IPS-15b (cell line): ENCODE data around the gene STX1B.

Experiments used
- H3K27me3 ChIP-seq: one replicate; pipeline ENCODE4 v1.6.1; 2013; ENCODE audit warnings: low read length; ENCODE audit not compliant: control insufficient read depth, insufficient read depth
- H3K36me3 ChIP-seq: one replicate; pipeline ENCODE4 v1.6.1; 2013; ENCODE audit warnings: low read length; ENCODE audit not compliant: control insufficient read depth, insufficient read depth
- H3K4me1 ChIP-seq: one replicate; pipeline ENCODE4 v1.6.1; 2013; ENCODE audit warnings: mild to moderate bottlenecking, low read length; ENCODE audit not compliant: control insufficient read depth, insufficient read depth
- H3K4me3 ChIP-seq: one replicate; pipeline ENCODE4 v1.5.1; 2013; ENCODE audit warnings: low read depth, low read length
- H3K9ac ChIP-seq: one replicate; pipeline ENCODE4 v1.6.1; 2013; ENCODE audit warnings: low read depth, mild to moderate bottlenecking, low read length
- H3K9me3 ChIP-seq: one replicate; pipeline ENCODE4 v1.6.1; 2013; ENCODE audit warnings: mild to moderate bottlenecking, low read length; ENCODE audit not compliant: control insufficient read depth, insufficient read depth

Gene STX1B

GRCh38 chr16:30966033-30966619 lies 44.3 kb downstream of the STX1B start:
- Histone ChIP-seq H3K9ac (no peak overlapping the region), H3K4me3 (no peak overlapping the region), H3K9me3 (no peaks in the 10 kb centered on the region), H3K27me3 (no peaks in the 10 kb centered on the region), H3K36me3 (peaks cover 67% of the 10 kb centered on the region), H3K4me1 (no peaks in the 10 kb centered on the region)

- peaks cover 67% of the 10 kb centered on the region for H3K36me3 ChIP-seq
These were observed 45.0 kb downstream of the STX1B start for GRCh38 chr16:30965436-30965835.

GRCh38 chr16:30964574-30965226 lies 45.7 kb downstream of the STX1B start:
- Histone ChIP-seq H3K36me3 (peaks cover 72% of the 10 kb centered on the region), H3K9ac (no peak overlapping the region), H3K4me3 (no peak overlapping the region), H3K4me1 (no peaks in the 10 kb centered on the region), H3K27me3 (no peaks in the 10 kb centered on the region), H3K9me3 (no peaks in the 10 kb centered on the region)

More at GRCh38 chr16:30965436-30965835, 45.0 kb downstream of the STX1B start:
- Histone ChIP-seq H3K27me3 (no peaks in the 10 kb centered on the region), H3K9ac (no peak overlapping the region), H3K4me3 (no peak overlapping the region), H3K4me1 (no peaks in the 10 kb centered on the region), H3K9me3 (no peaks in the 10 kb centered on the region)

- Histone ChIP-seq H3K4me3 (no peak overlapping the region), H3K36me3 (peaks cover 66% of the 10 kb centered on the region), H3K9me3 (no peaks in the 10 kb centered on the region)
These were observed 46.4 kb downstream of the STX1B start for GRCh38 chr16:30963925-30964511.

GRCh38 chr16:30961384-30961783 lies 49.1 kb downstream of the STX1B start:
- no peak overlapping the region for H3K9ac ChIP-seq
- no peaks in the 10 kb centered on the region for H3K27me3 ChIP-seq
- peaks cover 2% of the 10 kb centered on the region for H3K4me1 ChIP-seq
- H3K36me3 ChIP-seq, result peaks cover 52% of the 10 kb centered on the region
- H3K4me3 ChIP-seq, result no peak overlapping the region
- no peaks in the 10 kb centered on the region for H3K9me3 ChIP-seq

More at GRCh38 chr16:30963925-30964511, 46.4 kb downstream of the STX1B start:
- Histone ChIP-seq H3K9ac (no peak overlapping the region), H3K27me3 (no peaks in the 10 kb centered on the region), H3K4me1 (no peaks in the 10 kb centered on the region)

- peak overlapping the region; percentile 95 for H3K4me3 ChIP-seq
- H3K9ac ChIP-seq, result peak overlapping the region; percentile 83
- H3K9me3 ChIP-seq, result no peaks in the 10 kb centered on the region
- peaks cover 4% of the 10 kb centered on the region for H3K4me1 ChIP-seq
- H3K27me3 ChIP-seq, result peaks cover 3% of the 10 kb centered on the region
- peaks cover 28% of the 10 kb centered on the region for H3K36me3 ChIP-seq
These were observed 52.0 kb downstream of the STX1B start for GRCh38 chr16:30958175-30959079.

- Histone ChIP-seq H3K27me3 (peaks cover 3% of the 10 kb centered on the region), H3K9me3 (no peaks in the 10 kb centered on the region), H3K4me1 (peaks cover 4% of the 10 kb centered on the region), H3K9ac (peak within 1 kb of the TSS; percentile 99), H3K4me3 (peak within 1 kb of the TSS; percentile 95), H3K36me3 (peaks cover 22% of the 10 kb centered on the region)
These were observed 52.8 kb downstream of the STX1B start, which contains the start of gene SETD1A for GRCh38 chr16:30957456-30958174. Gene SETD1A, plus strand, starts transcription at chr16:30957754. Its CDS starts 978 bp downstream, at chr16:30958732.

- Histone ChIP-seq H3K9ac (peak overlapping the region; percentile 99), H3K9me3 (no peaks in the 10 kb centered on the region), H3K36me3 (peaks cover 21% of the 10 kb centered on the region), H3K27me3 (peaks cover 3% of the 10 kb centered on the region), H3K4me1 (peaks cover 4% of the 10 kb centered on the region), H3K4me3 (peak overlapping the region; percentile 95)
These were observed 53.6 kb downstream of the STX1B start for GRCh38 chr16:30956601-30957455.

- H3K4me1 ChIP-seq, result peaks cover 4% of the 10 kb centered on the region
- no peak overlapping the region for H3K4me3 ChIP-seq
- H3K9me3 ChIP-seq, result no peaks in the 10 kb centered on the region
- peaks cover 3% of the 10 kb centered on the region for H3K36me3 ChIP-seq
- H3K9ac ChIP-seq, result no peak overlapping the region
- peaks cover 3% of the 10 kb centered on the region for H3K27me3 ChIP-seq
These were observed 55.4 kb downstream of the STX1B start for GRCh38 chr16:30954993-30955392.

- Histone ChIP-seq H3K36me3 (no peaks in the 10 kb centered on the region), H3K4me1 (peaks cover 2% of the 10 kb centered on the region), H3K9ac (no peak overlapping the region), H3K9me3 (no peaks in the 10 kb centered on the region), H3K27me3 (peaks cover 5% of the 10 kb centered on the region), H3K4me3 (no peak overlapping the region)
These were observed 56.8 kb downstream of the STX1B start for GRCh38 chr16:30953511-30954124.
